ENCODE measurements around the gene KRTAP5-4. TPM values are rescaled to one million over a fixed set of nuclear protein-coding genes. Genes with fewer than 3 reads are reported as not detected.
"Not testable (repeated sequence)": the region's sequence is repeated elsewhere in the genome, so short reads cannot be mapped to it uniquely, and the experiment has no call there.

The KRTAP5-4 gene
- total RNA-seq, 1 donor from 2014 or later = not detected

GRCh38 chr11:1581976-1582375, 40.0 kb downstream of the KRTAP5-4 start:
- no peaks in the 10 kb centered on the region for H3K4me1 Mint-ChIP-seq (ENCODE audit: unreplicated experiment)
- H3K27ac Mint-ChIP-seq = no peak overlapping the region

DNA sequence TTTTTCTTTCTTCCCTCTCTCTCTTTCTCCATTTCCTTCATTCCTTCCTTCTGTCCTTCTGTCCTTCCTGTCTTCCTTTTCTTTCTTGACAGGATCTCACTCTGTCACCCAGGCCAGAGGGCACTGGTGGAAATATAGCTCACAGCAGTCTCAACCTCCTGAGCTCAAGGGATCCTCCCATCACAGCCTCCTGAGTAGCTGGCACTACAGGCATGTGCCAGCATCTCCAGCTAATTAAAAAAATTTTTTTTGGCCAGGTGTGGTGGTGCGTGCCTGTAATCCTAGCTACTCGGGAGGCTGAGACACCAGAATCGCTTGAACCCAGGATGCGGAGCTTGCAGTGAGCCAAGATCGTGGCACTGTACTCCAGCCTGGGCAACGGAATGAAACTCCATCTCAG, 45.1 kb downstream of the KRTAP5-4 start:
- Mint-ChIP-seq H3K4me3 (no peak overlapping the region), H3K4me1 (ENCODE audit: unreplicated experiment) (no peaks in the 10 kb centered on the region), H3K27me3 (peaks cover 38% of the 10 kb centered on the region), H3K36me3 (no peaks in the 10 kb centered on the region), H3K27ac (peak overlapping the region; percentile 29), H3K9me3 (peaks cover 5% of the 10 kb centered on the region)
- no peak for DNase-seq (ENCODE audit: extremely low spot score, unreplicated experiment)
- TF ChIP-seq CTCF (conservative IDR thresholded peaks at IDR 0.05) = no peak

More at GRCh38 chr11:1581976-1582375, 40.0 kb downstream of the KRTAP5-4 start:
- Mint-ChIP-seq H3K27me3 (peaks cover 13% of the 10 kb centered on the region), H3K36me3 (no peaks in the 10 kb centered on the region), H3K4me3 (no peak overlapping the region), H3K9me3 (peaks cover 5% of the 10 kb centered on the region)
- DNase-seq (ENCODE audit: extremely low spot score, unreplicated experiment) = no peak
- TF ChIP-seq CTCF (conservative IDR thresholded peaks at IDR 0.05) = no peak

- not testable (repeated sequence) for H3K4me1 Mint-ChIP-seq (ENCODE audit: unreplicated experiment); H3K36me3 Mint-ChIP-seq; DNase-seq (ENCODE audit: extremely low spot score, unreplicated experiment); H3K9me3 Mint-ChIP-seq
- peak overlapping the region; percentile 39 for H3K4me3 Mint-ChIP-seq
- peak overlapping the region; percentile 53 for H3K27ac Mint-ChIP-seq
- H3K27me3 Mint-ChIP-seq = peaks cover 38% of the 10 kb centered on the region
Measured at GRCh38 chr11:1575756-1576155, 46.2 kb downstream of the KRTAP5-4 start.

GRCh38 chr11:1574933-1575242, 47.0 kb downstream of the KRTAP5-4 start:
- DNase-seq (ENCODE audit: extremely low spot score, unreplicated experiment) = no peak
- TF ChIP-seq CTCF (conservative IDR thresholded peaks at IDR 0.05) = no peak
- peaks cover 38% of the 10 kb centered on the region for H3K27me3 Mint-ChIP-seq
- no peaks in the 10 kb centered on the region for H3K4me1 Mint-ChIP-seq (ENCODE audit: unreplicated experiment)
- peak overlapping the region; percentile 65 for H3K4me3 Mint-ChIP-seq
- peaks cover 5% of the 10 kb centered on the region for H3K9me3 Mint-ChIP-seq
- peak overlapping the region; percentile 53 for H3K27ac Mint-ChIP-seq
- H3K36me3 Mint-ChIP-seq = no peaks in the 10 kb centered on the region

DNA sequence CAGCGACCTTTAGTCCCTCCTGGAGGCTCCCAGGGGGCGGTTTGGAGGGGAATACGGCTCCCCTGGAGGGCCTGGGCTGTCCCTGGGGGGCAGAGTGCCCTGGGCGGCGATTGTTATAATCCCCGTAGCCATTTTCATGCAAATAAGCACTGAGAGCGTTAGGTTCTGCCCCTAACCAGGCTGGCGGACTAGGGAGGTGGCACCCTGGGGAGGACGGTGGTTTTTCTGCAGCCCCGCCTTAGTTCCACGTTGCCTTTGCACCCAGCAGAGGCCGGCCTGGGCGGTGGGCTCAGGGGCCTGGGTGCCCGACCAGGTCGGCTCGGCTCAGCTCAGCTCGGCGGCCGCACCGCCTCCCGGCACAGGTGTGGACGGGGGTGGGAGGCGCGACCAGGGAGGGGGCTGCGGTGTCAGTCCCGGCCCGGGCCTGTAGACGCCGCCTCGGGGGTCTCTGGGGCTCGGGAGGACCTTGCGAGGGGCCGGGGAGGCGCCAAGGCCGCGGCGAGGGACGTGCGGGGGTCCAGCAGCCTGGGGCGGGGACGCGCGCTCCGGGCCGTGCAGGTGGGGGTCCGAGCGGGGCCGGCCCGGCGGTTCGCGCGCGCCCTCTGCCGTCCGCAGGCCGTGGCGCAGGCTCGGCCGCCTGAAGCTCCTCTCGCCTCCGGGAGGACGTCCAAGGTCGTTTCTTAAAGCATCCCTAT, 47.6 kb downstream of the KRTAP5-4 start:
- Mint-ChIP-seq H3K9me3 (peaks cover 5% of the 10 kb centered on the region), H3K27me3 (peaks cover 42% of the 10 kb centered on the region), H3K4me3 (peak overlapping the region; percentile 73), H3K36me3 (no peaks in the 10 kb centered on the region), H3K4me1 (ENCODE audit: unreplicated experiment) (peaks cover 3% of the 10 kb centered on the region), H3K27ac (peak overlapping the region; percentile 72)
- peak; percentile 79 for DNase-seq (ENCODE audit: extremely low spot score, unreplicated experiment)
- TF ChIP-seq CTCF (conservative IDR thresholded peaks at IDR 0.05) = peak; percentile 93

DNA sequence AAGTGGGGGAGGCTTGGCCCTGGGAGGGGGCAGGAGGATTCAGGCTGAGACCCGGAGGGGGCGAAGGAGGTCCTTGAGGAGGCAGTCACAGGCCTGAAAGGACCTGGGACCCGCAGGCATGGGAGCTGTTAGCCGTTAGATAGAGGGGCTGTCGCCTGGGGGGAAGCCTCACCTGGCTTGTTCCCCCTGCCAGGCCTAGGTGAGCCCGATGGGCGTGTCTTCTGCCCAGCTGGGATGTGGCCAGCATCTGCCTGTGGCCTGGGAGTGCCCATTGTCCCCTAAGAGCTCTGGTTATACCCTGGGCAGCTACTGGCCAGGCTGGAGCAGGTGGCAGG, 48.1 kb downstream of the KRTAP5-4 start:
- Mint-ChIP-seq H3K27me3 (peaks cover 45% of the 10 kb centered on the region), H3K36me3 (no peaks in the 10 kb centered on the region), H3K27ac (peak overlapping the region; percentile 72), H3K9me3 (peaks cover 5% of the 10 kb centered on the region), H3K4me1 (ENCODE audit: unreplicated experiment) (peaks cover 5% of the 10 kb centered on the region), H3K4me3 (peak overlapping the region; percentile 73)
- TF ChIP-seq CTCF (conservative IDR thresholded peaks at IDR 0.05) = no peak
- DNase-seq (ENCODE audit: extremely low spot score, unreplicated experiment) = no peak

All from type B pancreatic cell (in vitro differentiated cells).